Kidney epithelial cell (primary cell): ENCODE measurements around the gene TBXAS1. TPM values are rescaled to one million over a fixed set of nuclear protein-coding genes. Genes with fewer than 3 reads are reported as not detected.

Experiments used
- DNase-seq: peaks from one replicate; pipeline ENCODE4 v3.0.0-alpha.2; 2010; ENCODE audit warnings: low read depth
- H3K27me3 ChIP-seq: 2 replicates; pipeline ENCODE4 v1.6.0; 2011; ENCODE audit warnings: low read length; ENCODE audit not compliant: control insufficient read depth, insufficient read depth
- H3K36me3 ChIP-seq: 2 replicates; pipeline ENCODE4 v1.5.1; 2011; ENCODE audit warnings: low read length; ENCODE audit not compliant: control insufficient read depth, insufficient read depth
- H3K4me3 ChIP-seq: 2 replicates; pipeline ENCODE4 v1.5.1; 2011; ENCODE audit warnings: low read depth, mild to moderate bottlenecking, control low read depth, low read length
- total RNA-seq: library from RNA; depleted of rRNA; stranded (reverse); fragments of >200 nt; gene quantifications from 2 replicates; pipeline ENCODE4 v1.2.3, GENCODE V29; 2015
- TF ChIP-seq, protein P1 (sequence below): IDR thresholded peaks from 2 replicates; pipeline ENCODE4 v1.5.1; 2011; ENCODE audit warnings: mild to moderate bottlenecking, moderate library complexity, low read length, control low read depth, inconsistent platforms; ENCODE audit not compliant: insufficient read depth, poor library complexity, severe bottlenecking

The TBXAS1 gene
- total RNA-seq, 1 donor from 2014 or later: 7.8 TPM

DNA sequence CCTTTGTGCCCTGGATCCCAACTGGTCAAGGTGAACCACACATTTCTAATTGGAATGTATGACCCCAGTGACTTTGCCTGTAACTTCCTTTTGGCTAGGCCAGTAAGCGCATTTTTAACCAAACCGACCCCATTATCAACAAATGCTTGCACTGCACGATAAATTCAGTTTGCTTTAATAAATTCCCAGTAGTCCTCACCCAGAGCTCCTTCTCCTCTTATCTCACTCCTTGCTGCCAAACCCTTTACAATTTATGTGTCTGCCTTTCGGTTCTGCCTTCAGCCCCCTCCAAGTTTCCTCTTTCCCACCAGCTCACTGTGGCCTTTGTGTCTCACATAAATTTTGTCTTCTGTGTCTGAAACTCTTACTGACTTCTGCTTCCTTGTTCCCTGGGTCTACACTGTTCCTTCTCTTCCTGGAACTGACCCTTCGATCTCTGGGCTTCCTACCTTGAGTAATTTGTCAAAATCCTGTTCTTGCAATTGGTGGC is 59.0 kb downstream of the TBXAS1 start:
- DNase-seq: no peak
- Histone ChIP-seq H3K36me3 (no peaks in the 10 kb centered on the region), H3K4me3 (no peak overlapping the region), H3K27me3 (no peaks in the 10 kb centered on the region)
- TF ChIP-seq, protein P1, sequence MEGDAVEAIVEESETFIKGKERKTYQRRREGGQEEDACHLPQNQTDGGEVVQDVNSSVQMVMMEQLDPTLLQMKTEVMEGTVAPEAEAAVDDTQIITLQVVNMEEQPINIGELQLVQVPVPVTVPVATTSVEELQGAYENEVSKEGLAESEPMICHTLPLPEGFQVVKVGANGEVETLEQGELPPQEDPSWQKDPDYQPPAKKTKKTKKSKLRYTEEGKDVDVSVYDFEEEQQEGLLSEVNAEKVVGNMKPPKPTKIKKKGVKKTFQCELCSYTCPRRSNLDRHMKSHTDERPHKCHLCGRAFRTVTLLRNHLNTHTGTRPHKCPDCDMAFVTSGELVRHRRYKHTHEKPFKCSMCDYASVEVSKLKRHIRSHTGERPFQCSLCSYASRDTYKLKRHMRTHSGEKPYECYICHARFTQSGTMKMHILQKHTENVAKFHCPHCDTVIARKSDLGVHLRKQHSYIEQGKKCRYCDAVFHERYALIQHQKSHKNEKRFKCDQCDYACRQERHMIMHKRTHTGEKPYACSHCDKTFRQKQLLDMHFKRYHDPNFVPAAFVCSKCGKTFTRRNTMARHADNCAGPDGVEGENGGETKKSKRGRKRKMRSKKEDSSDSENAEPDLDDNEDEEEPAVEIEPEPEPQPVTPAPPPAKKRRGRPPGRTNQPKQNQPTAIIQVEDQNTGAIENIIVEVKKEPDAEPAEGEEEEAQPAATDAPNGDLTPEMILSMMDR: no peak

DNA sequence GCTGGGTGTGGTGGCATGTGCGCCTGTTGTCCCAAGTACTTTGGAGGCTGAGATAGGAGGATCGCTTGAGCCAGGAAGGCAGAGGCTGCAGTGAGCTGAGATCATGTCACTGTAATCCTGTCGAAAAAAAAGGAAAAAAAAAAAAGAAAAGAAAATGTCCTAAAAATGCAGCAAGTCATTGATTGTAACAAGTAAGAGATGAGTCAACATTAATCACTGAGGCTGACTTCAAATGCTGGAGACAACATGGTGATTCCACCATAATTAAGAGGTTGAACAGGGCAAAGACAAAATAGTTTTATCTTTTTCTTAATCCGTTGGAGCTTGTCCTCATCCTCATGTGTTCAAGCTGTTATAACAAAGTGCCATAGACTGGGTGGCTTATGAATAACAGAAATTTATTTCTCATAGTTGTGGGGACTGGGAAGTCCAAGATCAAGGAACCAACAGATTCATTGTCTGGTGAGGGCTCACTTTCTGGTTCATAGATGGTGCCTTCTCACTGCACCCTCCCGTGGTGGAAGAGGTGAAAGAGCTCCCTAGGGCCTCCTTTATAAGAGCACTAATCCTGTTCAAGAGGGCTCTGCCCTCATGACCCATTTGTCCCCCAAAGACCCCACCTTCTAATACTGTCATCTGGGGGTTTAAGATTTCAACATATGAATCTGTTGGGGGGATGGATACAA is 60.3 kb downstream of the TBXAS1 start:
- no peaks in the 10 kb centered on the region for H3K27me3 ChIP-seq
- H3K36me3 ChIP-seq: no peaks in the 10 kb centered on the region
- DNase-seq: no peak
- TF ChIP-seq, protein P1: no peak
- no peak overlapping the region for H3K4me3 ChIP-seq

DNA sequence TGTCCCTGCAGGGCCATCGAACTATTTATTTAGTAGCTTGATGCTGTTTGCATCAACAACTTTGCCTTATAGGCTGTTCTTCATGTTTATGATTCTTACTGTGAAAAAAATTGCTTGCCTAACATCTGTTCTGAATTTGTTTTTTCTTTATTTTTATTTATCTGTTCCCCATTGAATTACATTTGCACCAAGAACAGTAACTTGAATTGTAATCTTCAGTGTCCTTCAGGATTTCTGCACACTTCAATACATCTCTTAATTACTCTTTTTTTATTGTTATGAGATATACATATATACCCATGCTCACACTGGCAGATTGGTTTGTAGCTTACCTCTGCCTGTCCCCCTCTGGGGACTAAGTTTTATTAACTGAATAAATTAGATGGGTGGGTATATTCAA is 64.4 kb downstream of the TBXAS1 start:
- Histone ChIP-seq H3K4me3 (no peak overlapping the region), H3K27me3 (no peaks in the 10 kb centered on the region), H3K36me3 (no peaks in the 10 kb centered on the region)
- TF ChIP-seq, protein P1: no peak
- DNase-seq: no peak

DNA sequence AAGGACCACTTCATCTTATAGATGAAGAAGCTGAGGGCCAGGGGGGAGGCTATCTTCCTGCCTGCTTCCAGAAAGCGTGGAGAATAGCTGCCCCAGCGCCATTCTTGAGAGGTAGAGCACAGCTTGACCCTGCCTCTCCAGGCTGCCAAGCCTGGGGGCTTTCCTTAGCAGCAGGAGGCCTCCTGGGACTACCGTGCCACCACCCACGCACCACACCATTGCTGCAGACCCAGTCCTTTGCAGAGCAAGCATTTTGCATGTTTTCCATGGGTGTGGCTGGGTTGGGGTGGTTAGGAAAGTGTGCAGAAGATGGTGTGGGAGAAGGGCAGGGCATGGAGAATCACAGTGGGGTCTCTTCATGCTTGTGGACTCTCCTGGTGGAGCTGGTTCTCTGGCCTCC is 64.9 kb downstream of the TBXAS1 start:
- Histone ChIP-seq H3K4me3 (no peak overlapping the region), H3K27me3 (no peaks in the 10 kb centered on the region)
- DNase-seq: no peak

DNA sequence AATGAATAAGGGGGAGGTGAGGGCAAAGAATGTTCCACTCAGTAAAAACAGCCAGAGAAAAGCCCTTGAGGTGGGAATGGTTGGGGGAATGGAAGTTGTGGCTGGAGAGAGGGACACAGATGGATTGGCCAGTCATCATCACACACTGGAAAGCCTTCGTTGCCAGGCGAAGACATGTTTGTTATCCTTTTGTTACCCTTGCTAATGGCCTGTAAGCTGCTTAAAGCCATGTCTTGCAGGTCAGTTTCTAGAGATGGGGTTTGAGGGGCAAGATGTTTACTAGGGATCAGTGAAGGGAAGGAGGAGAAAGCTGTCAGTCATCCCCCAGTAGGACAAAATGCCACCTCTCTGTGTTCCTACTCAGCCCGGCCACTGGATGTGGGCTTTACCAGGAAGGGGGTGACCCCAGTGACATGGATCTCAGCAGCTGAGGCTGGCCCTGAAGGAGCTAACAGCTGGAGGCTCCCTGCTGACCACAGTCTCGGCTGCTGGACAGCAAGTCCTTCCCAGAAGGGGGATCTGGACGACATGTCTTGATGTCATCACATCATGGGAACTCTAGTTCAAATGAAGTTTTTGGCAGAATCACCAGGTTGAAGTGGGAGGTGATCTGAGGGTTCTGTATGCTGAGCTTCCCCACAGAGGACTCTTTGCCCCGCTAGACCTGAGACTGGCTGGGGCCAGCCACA is 66.2 kb downstream of the TBXAS1 start:
- TF ChIP-seq, protein P1: no peak
- Histone ChIP-seq H3K4me3 (no peak overlapping the region), H3K36me3 (no peaks in the 10 kb centered on the region), H3K27me3 (no peaks in the 10 kb centered on the region)
- no peak for DNase-seq

More for the DNA sequence above, 64.9 kb downstream of the TBXAS1 start:
- TF ChIP-seq, protein P1: no peak
- no peaks in the 10 kb centered on the region for H3K36me3 ChIP-seq
